Adipose tissue (tissue), 3 donors: Measurements from ENCODE around the gene HCAR1. TPM values are rescaled to one million over a fixed set of nuclear protein-coding genes. Genes with fewer than 3 reads are reported as not detected.
"Not testable (repeated sequence)": the region's sequence is repeated elsewhere in the genome, so short reads cannot be mapped to it uniquely, and the experiment has no call there.

Experiments
- H3K27ac ChIP-seq: one replicate; pipeline ENCODE4 v1.5.1; 2013; ENCODE audit warnings: low read depth, low read length
- WGBS, 3 donors: extraction: QIAGEN DNeasy Blood & Tissue Kit; methylation state at CpG; one replicate each; pipeline ENCODE4 v1.1.7; 2013; 5-methylcytosine and 5-hydroxymethylcytosine counted together
- polyA plus RNA-seq, 3 donors: library from polyadenylated mRNA; stranded (reverse); fragments of 200-250 nt; gene quantifications; one replicate each; pipeline ENCODE4 v1.2.3, GENCODE V29; 2013
- donor health status: healthy with polysubstance abuse.
- donor health status: Bipolar disorder and iron deficiency.
- donor health status: healthy.

The HCAR1 gene
- polyA plus RNA-seq, 3 donors = 0.79 to 6.3 (median 3.0) TPM

- WGBS, 3 donors = 90 to 93% (median 91%) methylated on average over 3 of the region's 3 CpGs
These were observed 44.1 kb downstream of the HCAR1 start for GRCh38 chr12:122686538-122686937.

GRCh38 chr12:122684297-122684813 is 46.3 kb downstream of the HCAR1 start:
- 62 to 80% (median 66%) methylated on average over 5 of the region's 5 CpGs for WGBS, 3 donors

More at GRCh38 chr12:122686538-122686937, 44.1 kb downstream of the HCAR1 start:
- no peak overlapping the region for H3K27ac ChIP-seq

GRCh38 chr12:122681814-122682213 is 48.8 kb downstream of the HCAR1 start:
- 61 to 83% (median 64%) methylated on average over 4 of the region's 4 CpGs for WGBS, 3 donors

More at GRCh38 chr12:122684297-122684813, 46.3 kb downstream of the HCAR1 start:
- H3K27ac ChIP-seq = no peak overlapping the region

GRCh38 chr12:122680989-122681388 is 49.7 kb downstream of the HCAR1 start:
- not testable (repeated sequence) for H3K27ac ChIP-seq
- WGBS, 3 donors = 66 to 87% (median 82%) methylated on average over 6 of the region's 6 CpGs

More at GRCh38 chr12:122681814-122682213, 48.8 kb downstream of the HCAR1 start:
- H3K27ac ChIP-seq = no peak overlapping the region

- 90 to 98% (median 94%) methylated on average over 26 to 32 of the region's 32 CpGs for WGBS, 3 donors
- not testable (repeated sequence) for H3K27ac ChIP-seq
These were observed 53.9 kb downstream of the HCAR1 start for GRCh38 chr12:122676781-122677180.

Other genes with a start within 250 kb of the HCAR1 start
- 10 to 100 TPM in 2 of 3 donors, 1 to 10 TPM in 1; 9.1 to 13.8 (median 11.3) TPM for gene ZCCHC8, start 229.9 kb downstream of the HCAR1 start, polyA plus RNA-seq
- 10 to 100 TPM; 25.1 to 42.0 (median 40.5) TPM for gene RSRC2, start 203.9 kb downstream of the HCAR1 start, polyA plus RNA-seq
- 1 to 10 TPM; 3.0 to 6.0 (median 4.7) TPM for gene KNTC1, start 203.6 kb downstream of the HCAR1 start, polyA plus RNA-seq
- 10 to 100 TPM in 1 of 3 donors, 1 to 10 TPM in 2; 2.1 to 68.5 (median 7.1) TPM for gene HCAR2, start 27.5 kb downstream of the HCAR1 start, polyA plus RNA-seq
- gene HCAR3, start 14.0 kb downstream of the HCAR1 start, polyA plus RNA-seq = 10 to 100 TPM in 1 of 3 donors, 1 to 10 TPM in 1, under 1 TPM in 1; 0.81 to 12.6 (median 2.2) TPM
- gene DENR, start 22.0 kb upstream of the HCAR1 start, polyA plus RNA-seq = 10 to 100 TPM; 11.4 to 31.2 (median 16.1) TPM
- gene CCDC62, start 43.7 kb upstream of the HCAR1 start, polyA plus RNA-seq = under 1 TPM in 2 of 3 donors, not detected in 1; 0.08 to 0.19 TPM
- 10 to 100 TPM; 27.0 to 62.4 (median 42.4) TPM for gene HIP1R, start 104.6 kb upstream of the HCAR1 start, polyA plus RNA-seq
- 10 to 100 TPM; 18.7 to 23.6 (median 21.4) TPM for gene VPS37B, start 165.3 kb upstream of the HCAR1 start, polyA plus RNA-seq
- gene ABCB9, start 235.6 kb upstream of the HCAR1 start, polyA plus RNA-seq = 1 to 10 TPM; 1.5 to 3.3 (median 1.8) TPM
- gene OGFOD2, start 244.4 kb upstream of the HCAR1 start, polyA plus RNA-seq = 10 to 100 TPM in 2 of 3 donors, 1 to 10 TPM in 1; 9.4 to 14.3 (median 11.5) TPM
- gene ARL6IP4, start 249.8 kb upstream of the HCAR1 start, polyA plus RNA-seq = 100 to 1,000 TPM; 208 to 315 (median 273) TPM